RCC 7860 (cell line): ENCODE results near the gene C20orf204.
"Not testable (repeated sequence)": the region's sequence is repeated elsewhere in the genome, so short reads cannot be mapped to it uniquely, and the experiment has no call there.

Source experiments
- DNase-seq: peaks from one replicate; pipeline ENCODE4 v3.0.0-alpha.2; 2015; ENCODE audit warnings: low spot score
- FAIRE-seq: peaks from 2 replicates; lab custom pipeline; 2012; peaks lifted over from hg19 to GRCh38; lab: Jason Lieb, UNC

C20orf204 gene

DNA sequence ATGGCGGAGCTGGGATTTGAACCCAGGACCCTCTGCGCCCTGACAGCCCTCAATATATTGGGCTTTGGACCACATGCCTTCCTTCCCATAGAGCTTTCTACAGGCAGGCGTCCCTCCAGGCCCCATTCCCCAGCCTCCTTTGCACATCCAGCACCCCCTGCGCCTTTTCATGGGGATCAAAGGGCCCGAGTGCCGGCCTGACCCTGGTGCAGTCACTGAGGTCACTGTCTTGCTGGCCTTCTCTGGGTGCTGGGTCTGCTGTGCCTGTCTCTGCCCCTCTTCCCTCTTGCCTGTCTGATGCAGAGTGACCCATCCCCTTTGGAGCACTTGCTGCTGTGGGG lies 45.6 kb downstream of the C20orf204 start:
- no peak for FAIRE-seq
- DNase-seq = no peak

DNA sequence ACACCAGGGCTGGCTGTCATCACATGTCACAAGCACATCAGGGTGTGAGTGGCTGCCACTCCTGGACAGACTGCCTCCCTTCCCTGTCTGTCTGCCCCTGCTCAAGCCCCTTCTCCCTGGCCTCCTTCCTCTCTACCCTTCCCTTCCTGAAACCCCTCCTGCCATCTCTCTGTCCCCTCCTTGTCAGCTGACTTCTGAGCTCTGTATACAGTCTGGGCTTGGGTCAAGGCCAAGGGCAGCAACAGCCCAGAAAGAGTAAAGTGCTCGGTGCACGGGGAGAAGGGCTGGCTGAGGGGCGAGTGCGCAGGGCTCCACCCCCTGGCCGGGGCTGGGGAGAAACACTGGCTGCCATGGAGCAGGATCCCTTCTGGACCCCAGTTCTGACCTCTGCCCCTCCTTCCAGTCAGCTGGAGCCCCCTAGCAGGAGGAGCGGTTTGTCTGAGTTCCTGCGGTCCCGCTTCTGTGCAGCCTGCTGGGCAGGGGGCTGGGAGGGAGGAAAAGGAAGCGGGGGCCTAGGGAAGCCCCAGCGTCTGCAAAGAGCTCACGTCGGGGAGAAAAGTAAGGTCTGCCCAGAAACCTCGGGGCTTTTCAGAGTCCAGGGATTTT lies 46.2 kb downstream of the C20orf204 start:
- no peak for FAIRE-seq
- DNase-seq = no peak

DNA sequence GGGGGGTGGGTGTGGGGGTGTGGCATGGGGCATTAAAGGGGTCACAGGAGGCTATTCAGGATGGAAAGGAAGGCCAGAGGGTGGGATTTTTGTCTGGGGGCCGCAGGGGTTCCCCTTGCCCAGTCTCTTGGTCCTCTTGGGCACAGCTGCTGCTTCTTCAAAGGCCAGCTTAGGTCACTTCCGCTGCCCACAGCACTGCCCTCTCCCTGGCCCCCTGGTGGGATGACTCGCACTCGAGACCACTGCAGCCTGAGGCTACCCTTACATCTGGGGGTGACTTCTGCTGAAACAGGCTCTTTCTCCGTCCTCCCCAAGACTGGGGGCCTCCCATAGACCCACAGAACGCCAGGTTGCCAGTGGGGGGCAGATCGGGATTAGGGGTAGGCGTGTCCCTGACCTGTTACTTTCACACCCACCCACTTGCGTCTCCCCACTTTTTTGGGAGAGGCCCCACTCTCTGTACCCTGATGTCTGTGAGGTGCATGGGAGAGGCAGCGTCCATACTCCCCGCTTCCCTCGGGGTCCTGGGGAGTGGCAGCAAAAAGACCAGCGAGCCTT lies 46.9 kb downstream of the C20orf204 start:
- no peak for FAIRE-seq

DNA sequence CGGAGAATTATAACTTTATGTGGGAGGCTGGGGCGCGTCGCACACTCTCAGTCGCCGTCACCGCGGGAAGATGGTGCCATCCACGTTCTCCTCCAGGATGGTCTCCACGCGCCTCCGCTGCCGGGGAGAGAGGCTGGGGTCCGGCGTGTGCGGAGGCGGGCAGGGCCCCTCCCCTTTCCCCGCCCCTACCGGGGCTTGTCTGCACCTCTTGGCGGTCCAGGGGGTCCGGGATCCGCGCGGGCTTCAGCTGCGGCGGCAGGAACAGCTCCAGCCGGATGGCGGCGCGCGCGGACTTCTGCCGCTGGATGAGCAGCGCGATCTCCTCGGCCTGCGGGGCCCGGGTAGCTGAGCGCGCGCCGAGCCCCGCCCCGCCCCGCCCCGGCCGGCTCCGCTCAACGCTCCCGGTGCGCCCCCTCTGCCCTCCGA lies 47.4 kb downstream of the C20orf204 start:
- FAIRE-seq (no peak), DNase-seq (no peak)

More for the DNA sequence above, 46.9 kb downstream of the C20orf204 start:
- no peak for DNase-seq

DNA sequence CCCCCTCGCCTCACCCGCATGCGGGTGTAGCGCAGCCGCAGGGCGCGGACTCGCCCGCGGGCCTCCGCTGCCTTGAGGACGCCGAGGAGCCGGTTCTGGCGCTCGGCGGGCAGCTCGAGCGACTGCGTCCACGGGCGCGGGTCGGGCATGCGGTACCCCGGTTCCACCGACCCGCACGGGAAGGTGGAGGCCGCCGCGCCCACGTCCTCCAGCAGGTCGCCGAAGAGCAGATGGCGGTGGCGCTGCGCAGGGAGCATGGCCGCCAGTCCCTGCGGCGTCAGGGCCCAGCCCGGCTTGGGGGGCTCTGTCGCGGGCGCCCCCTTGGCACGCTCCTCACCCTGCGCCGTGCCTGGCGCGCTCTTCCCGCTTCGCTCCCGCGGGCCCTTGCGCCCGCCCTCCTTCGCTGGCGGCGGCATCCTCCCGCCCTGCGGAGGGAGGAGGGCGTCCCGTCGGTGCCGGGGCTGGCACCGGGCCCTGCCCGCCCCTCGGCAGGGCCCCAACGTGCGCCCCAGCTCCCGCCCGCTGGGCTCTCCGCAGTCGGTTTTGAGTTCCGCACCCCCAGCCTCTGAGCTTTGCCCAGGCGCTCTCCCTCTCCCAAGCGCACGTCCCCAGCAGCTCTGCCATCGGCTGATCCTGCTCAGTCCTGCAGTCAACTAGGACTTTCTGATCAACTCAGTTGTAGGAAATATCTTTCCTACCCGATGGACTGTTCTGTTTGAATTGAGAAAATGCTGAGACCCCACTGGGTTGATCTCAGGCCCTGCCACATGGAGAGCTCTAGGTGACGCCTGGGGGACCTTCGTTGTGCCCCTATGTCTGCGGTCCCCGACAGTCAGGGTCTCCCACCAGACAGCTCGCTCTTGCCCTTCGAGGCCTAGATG lies 48.1 kb downstream of the C20orf204 start, which contains the start of gene LKAAEAR1:
Gene LKAAEAR1, minus strand, starts transcription at position 595 of the 881 bp plus-strand sequence. Its CDS starts 179 bp downstream, at position 416.
- FAIRE-seq (no peak), DNase-seq (no peak)

DNA sequence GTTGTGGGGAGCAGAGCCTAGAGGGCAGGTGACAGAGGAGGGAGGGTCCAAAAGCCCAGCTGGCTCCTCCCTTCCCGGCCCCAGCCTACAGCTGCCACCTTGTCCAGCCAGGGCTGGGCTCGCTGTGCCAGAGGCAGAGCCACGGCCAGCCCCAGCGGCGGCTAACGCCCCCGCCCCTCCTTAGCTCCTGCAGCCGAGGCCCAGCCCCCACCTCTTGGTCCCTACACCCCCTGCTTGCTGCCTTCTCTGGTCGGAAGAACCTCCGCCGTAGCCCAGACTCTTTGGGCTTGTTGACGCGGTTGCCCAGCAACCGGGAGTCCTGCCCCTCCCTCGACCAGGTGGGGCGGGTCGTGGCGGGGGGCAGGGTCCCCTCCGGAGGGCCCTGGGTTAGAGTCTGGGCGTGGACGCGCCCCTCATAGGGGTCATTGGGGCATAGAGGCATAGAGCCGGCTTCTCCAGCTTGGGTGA lies 48.7 kb downstream of the C20orf204 start:
- DNase-seq (no peak), FAIRE-seq (no peak)

DNA sequence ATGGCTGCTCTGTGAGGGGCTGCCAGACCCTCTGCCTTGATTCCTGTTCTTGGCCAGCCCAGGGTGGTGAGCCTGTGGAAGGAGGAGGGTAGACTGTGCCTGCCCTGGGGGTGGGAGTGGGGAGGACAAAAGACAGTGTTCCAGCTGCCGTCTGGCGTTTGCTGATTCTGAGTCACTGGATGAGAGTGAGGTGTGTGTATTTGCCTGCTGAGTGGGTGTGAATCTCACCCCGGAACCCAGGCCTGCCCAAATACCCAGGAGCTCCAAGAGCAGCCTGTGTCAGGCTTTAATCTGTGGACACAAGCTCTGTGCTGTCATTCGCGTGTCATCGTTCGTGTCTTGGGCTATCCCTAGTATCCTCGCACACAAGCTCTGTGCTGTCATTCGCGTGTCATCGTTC lies 50.8 kb downstream of the C20orf204 start:
- no peak for FAIRE-seq
- DNase-seq = no peak

DNA sequence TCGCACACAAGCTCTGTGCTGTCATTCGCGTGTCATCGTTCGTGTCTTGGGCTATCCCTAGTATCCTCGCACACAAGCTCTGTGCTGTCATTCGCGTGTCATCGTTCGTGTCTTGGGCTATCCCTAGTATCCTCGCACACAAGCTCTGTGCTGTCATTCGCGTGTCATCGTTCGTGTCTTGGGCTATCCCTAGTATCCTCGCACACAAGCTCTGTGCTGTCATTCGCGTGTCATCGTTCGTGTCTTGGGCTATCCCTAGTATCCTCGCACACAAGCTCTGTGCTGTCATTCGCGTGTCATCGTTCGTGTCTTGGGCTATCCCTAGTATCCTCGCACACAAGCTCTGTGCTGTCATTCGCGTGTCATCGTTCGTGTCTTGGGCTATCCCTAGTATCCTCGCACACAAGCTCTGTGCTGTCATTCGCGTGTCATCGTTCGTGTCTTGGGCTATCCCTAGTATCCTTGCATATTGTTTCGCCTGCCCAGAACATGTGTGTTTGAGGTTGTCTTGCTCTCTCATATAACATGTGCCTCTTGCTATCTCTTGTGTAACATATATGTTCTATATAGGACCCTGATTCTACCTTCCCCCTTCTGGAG lies 51.3 kb downstream of the C20orf204 start:
- not testable (repeated sequence) for DNase-seq, FAIRE-seq

DNA sequence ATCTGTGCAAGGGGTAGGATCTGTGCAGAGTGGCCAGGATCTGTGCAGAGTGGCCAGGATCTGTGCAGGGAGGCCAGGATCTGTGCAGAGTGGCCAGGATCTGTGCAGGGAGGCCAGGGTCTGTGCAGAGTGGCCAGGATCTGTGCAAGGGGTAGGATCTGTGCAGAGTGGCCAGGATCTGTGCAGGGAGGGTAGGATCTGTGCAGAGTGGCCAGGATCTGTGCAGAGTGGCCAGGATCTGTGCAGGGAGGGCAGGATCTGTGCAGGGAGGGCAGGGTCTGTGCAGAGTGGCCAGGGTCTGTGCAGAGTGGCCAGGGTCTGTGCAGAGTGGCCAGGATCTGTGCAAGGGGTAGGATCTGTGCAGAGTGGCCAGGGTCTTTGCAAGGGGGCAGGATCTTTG lies 52.6 kb downstream of the C20orf204 start:
- not testable (repeated sequence) for DNase-seq, FAIRE-seq
